Endothelial cell of umbilical vein (primary cell): ENCODE data around the gene POLRMT. TPM values are rescaled to one million over a fixed set of nuclear protein-coding genes. Genes with fewer than 3 reads are reported as not detected.
A peak's percentile ranks its signal among the peaks of the same experiment; 100 is the strongest.

ENCODE experiments used
- BruUV-seq: library from RNA; stranded (reverse); fragments of 400-500 nt; replicated peaks from 2 replicates; lab custom pipeline; 2021; lab: Mats Ljungman, UMichigan
- CTCF ChIA-PET: fragments of 300-600, 350-600 bp; sonication (Branson Sonifier 250); formaldehyde crosslinking; loops from one replicate; lab custom pipeline; 2021; ENCODE audit warnings: antibody characterized with exemption, inconsistent platforms; lab: Charles Lee
- POLR2A ChIA-PET: fragments of 300-600, 350-600 bp; sonication (Branson Sonifier 250); formaldehyde crosslinking; loops from one replicate; lab custom pipeline; 2021; ENCODE audit warnings: antibody characterized with exemption, inconsistent platforms; lab: Charles Lee
- DNase-seq: peaks from one replicate; pipeline ENCODE4 v3.0.0-alpha.2; 2011; ENCODE audit warnings: low read depth, low spot score
- FAIRE-seq: peaks from 2 replicates; lab custom pipeline; 2011; peaks lifted over from hg19 to GRCh38; lab: Jason Lieb, UNC
- H2AFZ ChIP-seq: 2 replicates; pipeline ENCODE4 v1.6.0; 2012; ENCODE audit warnings: low read depth, low read length, control low read depth, inconsistent platforms
- H3K27ac ChIP-seq: 2 replicates; pipeline ENCODE4 v1.5.1; 2011; ENCODE audit warnings: low read depth, mild to moderate bottlenecking, control low read depth, low read length, moderate library complexity; ENCODE audit not compliant: insufficient read depth
- H3K27me3 ChIP-seq, 2 experiments: 2 replicates each; pipeline versions ENCODE4 v1.6.0 to v1.6.1; 2011; ENCODE audit warnings: low read length in 2 of 2, mixed read lengths in 1 of 2; ENCODE audit not compliant: control insufficient read depth in 2 of 2, insufficient read depth in 2 of 2
- H3K36me3 ChIP-seq, 2 experiments: 2 replicates in 1 of 2; 3 replicates in 1 of 2; pipeline ENCODE4 v1.5.1; 2011; ENCODE audit warnings: low read length in 2 of 2, mild to moderate bottlenecking in 1 of 2, moderate library complexity in 1 of 2; ENCODE audit not compliant: control insufficient read depth in 2 of 2, insufficient read depth in 2 of 2; ENCODE audit errors: extremely low read depth in 1 of 2
- H3K4me1 ChIP-seq: 3 replicates; pipeline ENCODE4 v1.5.1; 2011; ENCODE audit warnings: mild to moderate bottlenecking, low read length; ENCODE audit not compliant: control insufficient read depth, insufficient read depth; ENCODE audit errors: extremely low read depth
- H3K4me2 ChIP-seq: 2 replicates; pipeline ENCODE4 v1.6.1; 2011; ENCODE audit warnings: low read length, control low read depth, mixed read lengths; ENCODE audit not compliant: insufficient read depth
- H3K4me3 ChIP-seq, 3 experiments: fragments of 200-600 bp in 1 of 3; sonication (generic), shearing (Covaris generic) in 1 of 3; replicated peaks in 1 of 3; 2 replicates each; pipeline ENCODE4 v1.5.1; 2011 to 2016; ENCODE audit warnings: control low read depth in 3 of 3, low read length in 3 of 3, mild to moderate bottlenecking in 2 of 3, inconsistent platforms in 1 of 3, low read depth in 1 of 3, moderate library complexity in 1 of 3; ENCODE audit not compliant: insufficient read depth in 1 of 3
- H3K79me2 ChIP-seq: 2 replicates; pipeline ENCODE4 v1.6.0; 2012; ENCODE audit warnings: low read length, inconsistent platforms; ENCODE audit not compliant: control insufficient read depth, insufficient read depth
- H3K9ac ChIP-seq: replicated peaks from 2 replicates; pipeline ENCODE3; 2011; ENCODE audit warnings: low read length, control low read depth; ENCODE audit not compliant: insufficient read depth; ENCODE audit errors: extremely low read depth
- H3K9me1 ChIP-seq: replicated peaks from 3 replicates; pipeline ENCODE4 v1.6.0; 2011; ENCODE audit warnings: mild to moderate bottlenecking, low read length; ENCODE audit not compliant: control insufficient read depth, insufficient read depth; ENCODE audit errors: extremely low read depth
- H3K9me3 ChIP-seq: replicated peaks from 2 replicates; pipeline ENCODE4 v1.5.1; 2012; ENCODE audit warnings: low read length, inconsistent platforms; ENCODE audit not compliant: control insufficient read depth, insufficient read depth
- H4K20me1 ChIP-seq: replicated peaks from 2 replicates; pipeline ENCODE3; 2011; ENCODE audit warnings: mild to moderate bottlenecking, low read length; ENCODE audit not compliant: control insufficient read depth, insufficient read depth; ENCODE audit errors: extremely low read depth
- EZH2 ChIP-seq: IDR thresholded peaks from 2 replicates; pipeline ENCODE4 v1.6.1; 2012; ENCODE audit warnings: borderline replicate concordance, low read depth, mild to moderate bottlenecking, moderate library complexity, low read length, inconsistent platforms; ENCODE audit not compliant: severe bottlenecking
- FOS ChIP-seq: IDR thresholded peaks from 2 replicates; pipeline ENCODE4 v1.6.1; 2011; ENCODE audit warnings: mild to moderate bottlenecking, low read length, moderate library complexity, borderline replicate concordance; ENCODE audit not compliant: insufficient read depth
- GATA2 ChIP-seq: IDR thresholded peaks from 2 replicates; pipeline ENCODE4 v1.7.0; 2011; ENCODE audit warnings: low read depth, mild to moderate bottlenecking, moderate library complexity, mixed read lengths, low read length; ENCODE audit not compliant: insufficient read length, insufficient read depth
- JUN ChIP-seq: IDR thresholded peaks from 2 replicates; pipeline ENCODE4 v1.6.1; 2011; ENCODE audit warnings: borderline replicate concordance, low read depth; ENCODE audit not compliant: insufficient read length, insufficient read depth
- MAX ChIP-seq: IDR thresholded peaks from 2 replicates; pipeline ENCODE4 v1.6.1; 2011; ENCODE audit not compliant: insufficient read depth, insufficient read length
- MYC ChIP-seq: IDR thresholded peaks from one replicate; pipeline ENCODE4 v1.6.1; 2011; ENCODE audit warnings: mild to moderate bottlenecking, low read depth, low read length
- POLR2A ChIP-seq: IDR thresholded peaks from 2 replicates; pipeline ENCODE4 v1.6.1; 2012; ENCODE audit warnings: low read depth, mild to moderate bottlenecking, control low read depth, low read length
- POLR2AphosphoS5 ChIP-seq: IDR thresholded peaks from 2 replicates; pipeline ENCODE4 v1.6.1; 2012; ENCODE audit warnings: low read depth, mild to moderate bottlenecking, control low read depth, low read length, moderate library complexity; ENCODE audit not compliant: insufficient read depth
- dilution Hi-C: fragments of 300-500 bp; cut with MboI; formaldehyde crosslinking; loops from one replicate; pipeline ENCODE4 v1.15.0; 2019; ENCODE audit warnings: low sequenced_read_pairs; ENCODE audit not compliant: extremely low pct_ligation_motif_present
- intact Hi-C: fragments of 100-400 bp; cut with micrococcal nuclease; formaldehyde crosslinking; loops from one replicate; pipeline ENCODE4 v1.10.0; 2022
- polyA plus RNA-seq, 4 experiments: library from polyadenylated mRNA; depleted of rRNA in 3 of 4; stranded (reverse) in 3 of 4; unstranded in 1 of 4; fragments of >200 nt; gene quantifications; 2 replicates each; pipeline versions ENCODE4 v1.2.1 to v1.2.3, GENCODE V29; 2011 to 2012; ENCODE audit warnings: missing spikeins in 1 of 4
- total RNA-seq: library from RNA; stranded (reverse); gene quantifications from 2 replicates; pipeline ENCODE4 v1.2.3, GENCODE V29; 2021
- TF ChIP-seq, protein P1 (sequence below), 2 donors: IDR thresholded peaks; 1 replicate in 1 of 2; 2 replicates in 1 of 2; pipeline ENCODE4 v1.5.1; 2011; ENCODE audit warnings: low read length in 2 of 2, mild to moderate bottlenecking in 2 of 2, moderate library complexity in 2 of 2, control low read depth in 1 of 2, inconsistent platforms in 1 of 2, low read depth in 1 of 2; ENCODE audit not compliant: insufficient read depth in 1 of 2; ENCODE audit errors: extremely low read depth in 1 of 2

POLRMT gene
- total and polyA plus RNA-seq, 2 donors (not counting 3 experiments of a cell fraction or from before 2014, with no cell fraction given), result 38.9 to 50.6 TPM

DNA sequence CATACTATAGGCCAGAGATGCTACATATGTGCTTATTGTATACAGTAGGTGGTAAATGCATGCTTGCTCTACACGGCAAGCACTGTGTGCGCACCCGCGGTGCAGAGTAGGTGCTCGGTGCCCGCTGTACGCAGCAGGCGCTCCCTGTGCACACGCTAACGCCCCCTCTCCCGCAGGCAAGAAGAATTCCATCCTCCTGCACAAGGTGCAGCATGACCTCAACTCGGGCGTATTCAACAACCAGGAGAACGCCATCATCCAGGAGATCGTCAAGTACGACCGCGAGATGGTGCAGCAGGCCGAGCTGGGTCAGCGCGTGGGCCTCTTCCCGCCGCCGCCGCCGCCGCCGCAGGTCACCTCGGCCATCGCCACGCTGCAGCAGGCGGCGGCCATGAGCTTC, 17.7 kb downstream of the POLRMT start:
- DNase-seq (peak; percentile 11), FAIRE-seq (peak; percentile 38)
- Histone ChIP-seq H3K4me2 (no peak overlapping the region), H3K79me2 (no peaks in the 10 kb centered on the region), H3K36me3 (peaks cover 3 to 10% of the 10 kb centered on the region in 2 experiments), H3K4me3 (no peak overlapping the region), H3K4me1 (peaks cover 4% of the 10 kb centered on the region), H4K20me1 (no peaks in the 10 kb centered on the region), H3K9me3 (no peaks in the 10 kb centered on the region), H2AFZ (no peak overlapping the region), H3K27ac (no peak overlapping the region), H3K27me3 (no peaks in the 10 kb centered on the region), H3K9me1 (no peaks in the 10 kb centered on the region), H3K9ac (no peak overlapping the region)
- dilution Hi-C loops, result no loop called here
- CTCF ChIA-PET, result interaction anchor here (0.8 to 1.6 kb wide), 3 partner anchors 10 to 17 kb away, joined by 3 to 6 read pairs (median 3); no protein-coding TSS in a partner anchor
- POLR2A ChIA-PET, result no interaction called here
- BruUV-seq, result no TSS peak
- intact Hi-C loops, result no loop called here
- TF ChIP-seq JUN, result no peak
- no peak for TF ChIP-seq EZH2
- TF ChIP-seq GATA2, result no peak
- no peak for TF ChIP-seq MYC
- TF ChIP-seq POLR2AphosphoS5, result no peak
- no peak for TF ChIP-seq POLR2A
- TF ChIP-seq FOS, result no peak
- no peak for TF ChIP-seq MAX
- TF ChIP-seq, protein P1, sequence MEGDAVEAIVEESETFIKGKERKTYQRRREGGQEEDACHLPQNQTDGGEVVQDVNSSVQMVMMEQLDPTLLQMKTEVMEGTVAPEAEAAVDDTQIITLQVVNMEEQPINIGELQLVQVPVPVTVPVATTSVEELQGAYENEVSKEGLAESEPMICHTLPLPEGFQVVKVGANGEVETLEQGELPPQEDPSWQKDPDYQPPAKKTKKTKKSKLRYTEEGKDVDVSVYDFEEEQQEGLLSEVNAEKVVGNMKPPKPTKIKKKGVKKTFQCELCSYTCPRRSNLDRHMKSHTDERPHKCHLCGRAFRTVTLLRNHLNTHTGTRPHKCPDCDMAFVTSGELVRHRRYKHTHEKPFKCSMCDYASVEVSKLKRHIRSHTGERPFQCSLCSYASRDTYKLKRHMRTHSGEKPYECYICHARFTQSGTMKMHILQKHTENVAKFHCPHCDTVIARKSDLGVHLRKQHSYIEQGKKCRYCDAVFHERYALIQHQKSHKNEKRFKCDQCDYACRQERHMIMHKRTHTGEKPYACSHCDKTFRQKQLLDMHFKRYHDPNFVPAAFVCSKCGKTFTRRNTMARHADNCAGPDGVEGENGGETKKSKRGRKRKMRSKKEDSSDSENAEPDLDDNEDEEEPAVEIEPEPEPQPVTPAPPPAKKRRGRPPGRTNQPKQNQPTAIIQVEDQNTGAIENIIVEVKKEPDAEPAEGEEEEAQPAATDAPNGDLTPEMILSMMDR (IDR thresholded peaks at IDR 0.05; ENCODE audit: extremely low read depth in 1 of 2, insufficient read depth in 1 of 2, low read depth in 1 of 2, low read length in 2 of 2), result no peak
